ENCODE measurements around the gene UBA1. TPM values are rescaled to one million over a fixed set of nuclear protein-coding genes. Genes with fewer than 3 reads are reported as not detected.

UBA1 gene
- total RNA-seq, 1 donor from 2014 or later = 498 TPM

DNA sequence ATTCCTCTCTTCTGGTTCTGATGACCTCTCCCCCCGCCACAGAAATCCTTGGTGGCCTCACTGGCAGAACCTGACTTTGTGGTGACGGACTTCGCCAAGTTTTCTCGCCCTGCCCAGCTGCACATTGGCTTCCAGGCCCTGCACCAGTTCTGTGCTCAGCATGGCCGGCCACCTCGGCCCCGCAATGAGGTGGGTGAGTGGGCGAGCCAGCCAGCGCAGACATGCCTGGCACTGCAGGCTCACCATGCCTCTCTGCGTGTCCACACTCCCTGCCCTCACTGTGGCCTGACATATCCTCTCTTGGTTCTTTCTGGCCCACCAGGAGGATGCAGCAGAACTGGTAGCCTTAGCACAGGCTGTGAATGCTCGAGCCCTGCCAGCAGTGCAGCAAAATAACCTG lies 8.7 kb downstream of the UBA1 start:
- TF ChIP-seq, protein P1, sequence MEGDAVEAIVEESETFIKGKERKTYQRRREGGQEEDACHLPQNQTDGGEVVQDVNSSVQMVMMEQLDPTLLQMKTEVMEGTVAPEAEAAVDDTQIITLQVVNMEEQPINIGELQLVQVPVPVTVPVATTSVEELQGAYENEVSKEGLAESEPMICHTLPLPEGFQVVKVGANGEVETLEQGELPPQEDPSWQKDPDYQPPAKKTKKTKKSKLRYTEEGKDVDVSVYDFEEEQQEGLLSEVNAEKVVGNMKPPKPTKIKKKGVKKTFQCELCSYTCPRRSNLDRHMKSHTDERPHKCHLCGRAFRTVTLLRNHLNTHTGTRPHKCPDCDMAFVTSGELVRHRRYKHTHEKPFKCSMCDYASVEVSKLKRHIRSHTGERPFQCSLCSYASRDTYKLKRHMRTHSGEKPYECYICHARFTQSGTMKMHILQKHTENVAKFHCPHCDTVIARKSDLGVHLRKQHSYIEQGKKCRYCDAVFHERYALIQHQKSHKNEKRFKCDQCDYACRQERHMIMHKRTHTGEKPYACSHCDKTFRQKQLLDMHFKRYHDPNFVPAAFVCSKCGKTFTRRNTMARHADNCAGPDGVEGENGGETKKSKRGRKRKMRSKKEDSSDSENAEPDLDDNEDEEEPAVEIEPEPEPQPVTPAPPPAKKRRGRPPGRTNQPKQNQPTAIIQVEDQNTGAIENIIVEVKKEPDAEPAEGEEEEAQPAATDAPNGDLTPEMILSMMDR (conservative IDR thresholded peaks at IDR 0.05) = no peak
- Mint-ChIP-seq H3K9me3 (no peaks in the 10 kb centered on the region), H3K4me1 (peaks cover 16% of the 10 kb centered on the region), H3K36me3 (ENCODE audit: low read depth) (peaks cover 38% of the 10 kb centered on the region), H3K27me3 (ENCODE audit: low read depth) (no peaks in the 10 kb centered on the region), H3K27ac (ENCODE audit: unreplicated experiment) (peak overlapping the region; percentile 71), H3K4me3 (no peak overlapping the region)
- no peak for DNase-seq (ENCODE audit: low read depth, low spot score)

DNA sequence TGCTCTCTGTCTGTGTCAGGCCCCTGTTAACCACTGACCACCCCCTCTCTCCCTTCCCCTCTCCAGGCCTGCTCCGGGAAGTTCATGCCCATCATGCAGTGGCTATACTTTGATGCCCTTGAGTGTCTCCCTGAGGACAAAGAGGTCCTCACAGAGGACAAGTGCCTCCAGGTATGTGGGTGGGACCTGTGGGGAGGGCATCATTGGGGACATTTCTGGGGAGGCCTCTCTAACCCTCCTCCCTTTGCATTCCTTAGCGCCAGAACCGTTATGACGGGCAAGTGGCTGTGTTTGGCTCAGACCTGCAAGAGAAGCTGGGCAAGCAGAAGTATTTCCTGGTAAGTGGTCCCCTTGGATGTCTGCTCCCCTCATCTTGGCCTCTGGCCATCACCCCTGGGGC lies 9.2 kb downstream of the UBA1 start:
- Mint-ChIP-seq H3K27me3 (ENCODE audit: low read depth) (no peaks in the 10 kb centered on the region), H3K9me3 (no peaks in the 10 kb centered on the region), H3K4me1 (peaks cover 10% of the 10 kb centered on the region), H3K27ac (ENCODE audit: unreplicated experiment) (no peak overlapping the region), H3K36me3 (ENCODE audit: low read depth) (peaks cover 36% of the 10 kb centered on the region), H3K4me3 (no peak overlapping the region)
- DNase-seq (ENCODE audit: low read depth, low spot score) = no peak
- TF ChIP-seq, protein P1 (conservative IDR thresholded peaks at IDR 0.05) = no peak

DNA sequence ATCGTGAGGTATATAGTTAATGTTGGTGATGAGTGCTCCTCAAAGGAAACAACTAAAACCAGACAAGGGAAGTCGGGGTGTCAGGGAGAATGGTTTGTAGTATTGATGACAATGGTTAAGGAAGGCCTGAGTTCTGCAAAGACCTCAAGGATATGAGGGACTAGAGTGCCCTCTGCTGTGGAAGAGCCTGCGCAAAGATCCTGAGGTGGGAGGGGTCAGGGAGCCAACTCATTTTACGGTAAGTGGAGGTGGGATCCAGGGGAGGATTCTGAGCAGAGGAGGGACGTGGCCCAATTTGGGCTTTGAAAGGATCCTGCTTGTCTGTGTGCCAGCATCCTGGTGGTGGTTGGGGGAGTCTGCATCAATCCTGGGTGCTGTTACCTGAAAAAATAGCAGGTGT lies 11.3 kb downstream of the UBA1 start:
- Mint-ChIP-seq H3K9me3 (no peaks in the 10 kb centered on the region), H3K4me3 (no peak overlapping the region), H3K36me3 (ENCODE audit: low read depth) (peaks cover 27% of the 10 kb centered on the region), H3K27me3 (ENCODE audit: low read depth) (no peaks in the 10 kb centered on the region), H3K27ac (ENCODE audit: unreplicated experiment) (no peak overlapping the region), H3K4me1 (no peaks in the 10 kb centered on the region)
- TF ChIP-seq, protein P1 (conservative IDR thresholded peaks at IDR 0.05) = no peak
- no peak for DNase-seq (ENCODE audit: low read depth, low spot score)

DNA sequence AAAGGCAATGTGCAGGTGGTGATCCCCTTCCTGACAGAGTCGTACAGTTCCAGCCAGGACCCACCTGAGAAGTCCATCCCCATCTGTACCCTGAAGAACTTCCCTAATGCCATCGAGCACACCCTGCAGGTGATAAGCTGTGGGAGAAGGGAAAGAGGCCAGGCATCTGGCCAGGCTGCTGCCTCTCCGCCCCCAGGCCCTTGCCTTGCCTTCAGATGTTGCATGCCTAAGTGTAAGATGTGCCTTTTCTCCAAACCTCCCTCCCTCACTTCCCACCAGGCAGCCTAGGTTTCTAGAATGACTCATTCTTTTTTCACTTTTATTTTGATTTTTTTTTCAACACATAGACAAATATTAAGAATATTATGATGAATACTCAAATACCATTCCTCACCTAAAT lies 12.7 kb downstream of the UBA1 start:
- Mint-ChIP-seq H3K4me3 (no peak overlapping the region), H3K4me1 (no peaks in the 10 kb centered on the region), H3K27me3 (ENCODE audit: low read depth) (no peaks in the 10 kb centered on the region), H3K36me3 (ENCODE audit: low read depth) (peaks cover 22% of the 10 kb centered on the region), H3K9me3 (no peaks in the 10 kb centered on the region), H3K27ac (ENCODE audit: unreplicated experiment) (no peak overlapping the region)
- TF ChIP-seq, protein P1 (conservative IDR thresholded peaks at IDR 0.05) = no peak
- no peak for DNase-seq (ENCODE audit: low read depth, low spot score)

DNA sequence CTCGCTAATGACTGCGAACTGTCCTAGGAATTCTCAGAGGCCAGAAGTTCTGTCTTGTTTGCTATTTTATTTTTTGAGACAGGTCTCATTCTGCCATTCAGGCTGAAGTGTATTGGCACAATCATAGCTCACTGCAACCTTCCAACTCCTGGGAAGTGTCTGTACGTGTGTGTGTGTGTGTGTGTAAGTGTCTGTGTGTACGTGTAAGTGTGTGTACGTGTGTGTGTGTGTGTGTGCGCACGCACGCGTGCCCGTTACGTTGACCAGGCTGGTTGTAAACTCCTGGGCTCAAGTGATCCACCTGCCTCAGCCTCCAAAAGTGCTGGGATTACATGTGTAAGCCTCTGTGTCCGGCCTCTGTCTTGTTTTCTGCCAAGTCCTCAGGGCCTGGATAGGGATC lies 14.5 kb downstream of the UBA1 start:
- Mint-ChIP-seq H3K36me3 (ENCODE audit: low read depth) (peaks cover 32% of the 10 kb centered on the region), H3K4me1 (no peaks in the 10 kb centered on the region), H3K4me3 (no peak overlapping the region), H3K27me3 (ENCODE audit: low read depth) (no peaks in the 10 kb centered on the region), H3K27ac (ENCODE audit: unreplicated experiment) (no peak overlapping the region), H3K9me3 (no peaks in the 10 kb centered on the region)
- no peak for DNase-seq (ENCODE audit: low read depth, low spot score)
- TF ChIP-seq, protein P1 (conservative IDR thresholded peaks at IDR 0.05) = no peak

Measured in neural crest cell (in vitro differentiated cells).